Measurements from ENCODE around the gene GOSR2.
A peak's percentile ranks its signal among the peaks of the same experiment; 100 is the strongest.
"Not testable (repeated sequence)": the region's sequence is repeated elsewhere in the genome, so short reads cannot be mapped to it uniquely, and the experiment has no call there.

GOSR2 gene

GRCh38 chr17:46930051-46930450 lies 7.1 kb downstream of the GOSR2 start:
- no peak for DNase-seq (ENCODE audit: low spot score)

GRCh38 chr17:46931596-46931995 lies 8.6 kb downstream of the GOSR2 start:
- DNase-seq (ENCODE audit: low spot score), result no peak

- no peak for DNase-seq (ENCODE audit: low spot score)
These were observed 12.8 kb downstream of the GOSR2 start for GRCh38 chr17:46935658-46936266.

- peak; percentile 71 for DNase-seq (ENCODE audit: low spot score)
These were observed 17.9 kb downstream of the GOSR2 start for GRCh38 chr17:46940692-46941404.

- peak; percentile 72 for DNase-seq (ENCODE audit: low spot score)
These were observed 19.7 kb downstream of the GOSR2 start for GRCh38 chr17:46942441-46943217.

- DNase-seq (ENCODE audit: low spot score), result no peak
These were observed 20.2 kb downstream of the GOSR2 start for GRCh38 chr17:46943218-46943500.

GRCh38 chr17:46943501-46944393 lies 20.8 kb downstream of the GOSR2 start:
- DNase-seq (ENCODE audit: low spot score), result peak; percentile 77

- DNase-seq (ENCODE audit: low spot score), result no peak
These were observed 22.0 kb downstream of the GOSR2 start for GRCh38 chr17:46944931-46945330.

GRCh38 chr17:46947216-46947615 lies 24.3 kb downstream of the GOSR2 start:
- DNase-seq (ENCODE audit: low spot score), result no peak

GRCh38 chr17:46948544-46948943 lies 25.6 kb downstream of the GOSR2 start:
- no peak for DNase-seq (ENCODE audit: low spot score)

- DNase-seq (ENCODE audit: low spot score), result peak; percentile 73
These were observed 26.6 kb downstream of the GOSR2 start for GRCh38 chr17:46949291-46950174.

GRCh38 chr17:46950342-46950996 lies 27.5 kb downstream of the GOSR2 start:
- DNase-seq (ENCODE audit: low spot score), result no peak

- no peak for DNase-seq (ENCODE audit: low spot score)
These were observed 28.1 kb downstream of the GOSR2 start for GRCh38 chr17:46950997-46951621.

- no peak for DNase-seq (ENCODE audit: low spot score)
These were observed 28.7 kb downstream of the GOSR2 start for GRCh38 chr17:46951706-46952105.

- no peak for DNase-seq (ENCODE audit: low spot score)
These were observed 29.2 kb downstream of the GOSR2 start for GRCh38 chr17:46952115-46952514.

GRCh38 chr17:46953191-46953590 lies 30.2 kb downstream of the GOSR2 start:
- not testable (repeated sequence) for DNase-seq (ENCODE audit: low spot score)

- DNase-seq (ENCODE audit: low spot score), result no peak
These were observed 35.2 kb downstream of the GOSR2 start for GRCh38 chr17:46958041-46958591.

GRCh38 chr17:46960152-46960551 lies 37.2 kb downstream of the GOSR2 start:
- DNase-seq (ENCODE audit: low spot score), result no peak

- DNase-seq (ENCODE audit: low spot score), result no peak
These were observed 39.4 kb downstream of the GOSR2 start for GRCh38 chr17:46962374-46962790.

- no peak for DNase-seq (ENCODE audit: low spot score)
These were observed 40.6 kb downstream of the GOSR2 start for GRCh38 chr17:46963571-46963970.
